CD1c-positive myeloid dendritic cell (primary cell): Measurements from ENCODE around the gene CNPY2.
"Not testable (repeated sequence)": the region's sequence is repeated elsewhere in the genome, so short reads cannot be mapped to it uniquely, and the experiment has no call there.

Experiments used
- DNase-seq: peaks from one replicate; pipeline ENCODE4 v3.0.0-alpha.2; 2016; ENCODE audit errors: extremely low spot score

The CNPY2 gene

GRCh38 chr12:56298828-56299227, 17.0 kb downstream of the CNPY2 start:
- DNase-seq, result no peak

GRCh38 chr12:56297400-56297799, 18.4 kb downstream of the CNPY2 start:
- DNase-seq, result no peak

- DNase-seq, result peak; percentile 15
Measured at GRCh38 chr12:56296295-56296694, 19.5 kb downstream of the CNPY2 start.

- no peak for DNase-seq
Measured at GRCh38 chr12:56293795-56294194, 22.0 kb downstream of the CNPY2 start.

GRCh38 chr12:56288705-56289387, 26.9 kb downstream of the CNPY2 start:
- no peak for DNase-seq

GRCh38 chr12:56286044-56286830, 29.6 kb downstream of the CNPY2 start:
- no peak for DNase-seq

- not testable (repeated sequence) for DNase-seq
Measured at GRCh38 chr12:56284263-56284662, 31.5 kb downstream of the CNPY2 start.

- no peak for DNase-seq
Measured at GRCh38 chr12:56282579-56282978, 33.2 kb downstream of the CNPY2 start.

GRCh38 chr12:56282030-56282429, 33.8 kb downstream of the CNPY2 start:
- no peak for DNase-seq

GRCh38 chr12:56280849-56281248, 34.9 kb downstream of the CNPY2 start:
- DNase-seq, result no peak

- no peak for DNase-seq
Measured at GRCh38 chr12:56278905-56279304, 36.9 kb downstream of the CNPY2 start.

GRCh38 chr12:56274299-56274698, 41.5 kb downstream of the CNPY2 start:
- DNase-seq, result no peak

- not testable (repeated sequence) for DNase-seq
Measured at GRCh38 chr12:56272468-56272867, 43.3 kb downstream of the CNPY2 start.

GRCh38 chr12:56271031-56271430, 44.8 kb downstream of the CNPY2 start:
- peak; percentile 6 for DNase-seq

GRCh38 chr12:56267443-56268071, 48.2 kb downstream of the CNPY2 start:
- DNase-seq, result no peak

- DNase-seq, result peak; percentile 83
Measured at GRCh38 chr12:56266693-56267442, 48.9 kb downstream of the CNPY2 start, which contains the start of gene COQ10A. Gene COQ10A (plus strand): TSS chr12:56266942. CDS start chr12:56267119, 177 bp downstream.

GRCh38 chr12:56266068-56266692, 49.6 kb downstream of the CNPY2 start:
- DNase-seq, result not testable (repeated sequence)

GRCh38 chr12:56262955-56263354, 52.8 kb downstream of the CNPY2 start:
- not testable (repeated sequence) for DNase-seq

GRCh38 chr12:56261503-56262232, 54.1 kb downstream of the CNPY2 start:
- DNase-seq, result no peak

- no peak for DNase-seq
Measured at GRCh38 chr12:56260921-56261320, 54.9 kb downstream of the CNPY2 start.

- DNase-seq, result no peak
Measured at GRCh38 chr12:56260380-56260779, 55.4 kb downstream of the CNPY2 start.
